Measurements from ENCODE around the gene GDPD5.

GDPD5 gene, protein sequence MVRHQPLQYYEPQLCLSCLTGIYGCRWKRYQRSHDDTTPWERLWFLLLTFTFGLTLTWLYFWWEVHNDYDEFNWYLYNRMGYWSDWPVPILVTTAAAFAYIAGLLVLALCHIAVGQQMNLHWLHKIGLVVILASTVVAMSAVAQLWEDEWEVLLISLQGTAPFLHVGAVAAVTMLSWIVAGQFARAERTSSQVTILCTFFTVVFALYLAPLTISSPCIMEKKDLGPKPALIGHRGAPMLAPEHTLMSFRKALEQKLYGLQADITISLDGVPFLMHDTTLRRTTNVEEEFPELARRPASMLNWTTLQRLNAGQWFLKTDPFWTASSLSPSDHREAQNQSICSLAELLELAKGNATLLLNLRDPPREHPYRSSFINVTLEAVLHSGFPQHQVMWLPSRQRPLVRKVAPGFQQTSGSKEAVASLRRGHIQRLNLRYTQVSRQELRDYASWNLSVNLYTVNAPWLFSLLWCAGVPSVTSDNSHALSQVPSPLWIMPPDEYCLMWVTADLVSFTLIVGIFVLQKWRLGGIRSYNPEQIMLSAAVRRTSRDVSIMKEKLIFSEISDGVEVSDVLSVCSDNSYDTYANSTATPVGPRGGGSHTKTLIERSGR

DNA sequence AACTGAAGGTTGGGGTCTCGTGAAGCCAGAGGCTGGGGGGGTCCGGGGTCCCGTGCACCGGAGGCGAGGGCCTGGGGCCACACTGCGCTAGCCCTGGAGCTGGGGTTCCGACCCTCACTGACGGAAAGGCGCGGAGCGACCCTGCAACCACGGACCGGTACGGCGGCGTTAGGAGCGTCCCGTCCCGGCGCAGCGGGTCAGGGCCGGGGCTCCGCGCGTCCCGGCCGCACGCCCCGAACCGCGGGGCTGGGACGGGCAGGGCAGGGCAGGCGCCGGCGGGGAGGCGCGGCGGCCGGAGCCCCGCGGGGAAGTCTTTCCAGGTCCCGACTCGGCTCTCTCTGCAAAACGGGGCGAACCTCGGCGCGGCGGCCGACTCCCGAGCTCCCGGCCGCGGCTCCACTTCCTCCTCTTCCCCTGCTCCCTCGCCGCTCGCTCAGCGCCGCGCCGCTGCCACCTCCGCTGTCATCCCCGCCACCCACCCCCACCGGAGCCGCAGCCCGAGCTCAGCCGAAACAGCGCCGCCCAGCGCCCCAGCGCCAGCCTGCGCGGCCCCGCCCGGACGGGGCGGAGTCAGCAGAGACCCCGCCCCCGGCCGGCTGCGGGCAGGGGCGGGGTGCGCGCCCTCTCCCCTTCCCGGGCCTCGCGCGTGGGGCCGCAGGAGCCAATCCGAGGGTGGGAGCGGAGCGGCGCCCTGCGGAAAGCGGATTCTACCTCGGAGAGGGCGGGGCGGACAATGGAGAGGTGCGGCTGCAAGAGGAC, at the start of gene GDPD5:
Gene GDPD5 (minus strand): TSS at position 509 of the 759 bp plus-strand sequence. CDS start 48,206 bp downstream, outside the sequence.
- DNase-seq = peak; percentile 100

DNA sequence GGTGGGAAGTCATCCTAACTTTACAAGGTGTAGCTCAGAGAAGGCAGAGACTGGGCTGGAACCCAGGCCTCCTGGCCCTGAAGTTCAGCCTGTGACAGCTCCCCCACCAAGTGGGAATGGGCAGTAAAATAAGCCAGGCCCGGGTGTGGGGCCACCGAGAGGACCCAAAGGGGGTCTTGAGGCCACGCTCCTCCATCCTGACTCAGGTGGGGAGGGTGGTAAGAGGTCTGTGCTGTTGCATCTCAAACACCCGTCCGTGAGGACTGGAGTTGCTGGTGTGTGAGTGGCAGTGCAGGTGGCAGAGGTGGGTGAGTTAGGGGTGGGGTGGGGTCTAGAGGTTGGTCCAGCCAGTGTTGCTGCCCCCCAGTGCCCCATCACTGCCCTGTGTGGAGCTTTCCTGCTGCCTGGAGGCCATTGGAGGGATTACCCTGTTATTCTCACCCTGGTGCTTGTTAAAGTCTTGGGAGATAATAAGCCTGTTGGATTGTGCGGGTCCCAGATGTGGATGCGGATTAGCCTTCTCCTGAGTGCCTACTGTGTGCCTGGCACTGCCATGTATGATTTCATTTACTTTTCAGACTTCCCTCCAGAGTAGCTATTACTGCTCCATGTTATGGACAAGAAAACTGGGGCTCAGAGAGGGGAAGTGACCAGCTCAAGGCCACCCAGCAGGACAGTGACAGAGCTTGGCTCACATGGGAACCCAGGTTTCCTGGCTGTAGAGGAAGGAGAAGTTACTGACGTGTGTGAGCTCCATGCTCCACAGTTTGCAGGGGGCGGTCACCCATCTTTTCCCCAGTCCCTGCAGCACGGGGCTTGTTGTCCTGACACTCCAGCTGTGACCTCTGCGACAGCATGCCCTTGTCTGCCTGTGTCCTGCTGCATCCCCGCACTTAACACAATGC, 49.2 kb upstream of the GDPD5 start:
- no peak for DNase-seq

GRCh38 chr11:75572744-75573143, 47.0 kb upstream of the GDPD5 start:
- no peak for DNase-seq

DNA sequence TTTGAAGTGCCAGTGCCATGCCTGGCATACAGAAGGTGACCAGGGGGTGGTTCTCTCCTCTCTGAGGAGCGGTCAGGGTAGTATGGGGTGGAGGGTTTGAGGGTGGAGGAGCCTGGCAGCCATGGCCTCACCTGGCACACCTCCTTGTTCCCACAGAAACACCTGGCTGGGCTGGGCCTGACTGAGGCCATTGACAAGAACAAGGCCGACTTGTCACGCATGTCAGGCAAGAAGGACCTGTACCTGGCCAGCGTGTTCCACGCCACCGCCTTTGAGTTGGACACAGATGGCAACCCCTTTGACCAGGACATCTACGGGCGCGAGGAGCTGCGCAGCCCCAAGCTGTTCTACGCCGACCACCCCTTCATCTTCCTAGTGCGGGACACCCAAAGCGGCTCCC, 45.9 kb upstream of the GDPD5 start:
- DNase-seq = no peak

- DNase-seq = no peak
Measured at GRCh38 chr11:75570559-75571139, 44.9 kb upstream of the GDPD5 start.

DNA sequence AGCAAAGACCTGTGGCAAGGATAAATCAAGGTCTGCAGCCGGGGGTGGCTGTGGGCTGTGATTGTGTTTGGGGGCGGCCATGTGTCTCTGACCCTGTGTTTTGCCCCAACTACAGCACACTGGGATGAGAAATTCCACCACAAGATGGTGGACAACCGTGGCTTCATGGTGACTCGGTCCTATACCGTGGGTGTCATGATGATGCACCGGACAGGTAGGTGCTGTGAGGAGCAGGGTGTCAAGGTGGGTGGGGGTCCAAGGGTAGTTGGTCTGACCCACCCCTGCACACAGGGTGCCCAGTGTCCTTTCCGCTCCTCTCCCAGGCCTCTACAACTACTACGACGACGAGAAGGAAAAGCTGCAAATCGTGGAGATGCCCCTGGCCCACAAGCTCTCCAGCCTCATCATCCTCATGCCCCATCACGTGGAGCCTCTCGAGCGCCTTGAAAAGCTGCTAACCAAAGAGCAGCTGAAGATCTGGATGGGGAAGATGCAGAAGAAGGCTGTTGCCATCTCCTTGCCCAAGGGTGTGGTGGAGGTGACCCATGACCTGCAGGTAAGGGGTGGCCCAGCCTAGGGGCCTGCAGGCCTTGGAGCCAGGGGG, 43.0 kb upstream of the GDPD5 start:
- DNase-seq = no peak

- DNase-seq = no peak
Measured at GRCh38 chr11:75567971-75568370, 42.2 kb upstream of the GDPD5 start.

DNA sequence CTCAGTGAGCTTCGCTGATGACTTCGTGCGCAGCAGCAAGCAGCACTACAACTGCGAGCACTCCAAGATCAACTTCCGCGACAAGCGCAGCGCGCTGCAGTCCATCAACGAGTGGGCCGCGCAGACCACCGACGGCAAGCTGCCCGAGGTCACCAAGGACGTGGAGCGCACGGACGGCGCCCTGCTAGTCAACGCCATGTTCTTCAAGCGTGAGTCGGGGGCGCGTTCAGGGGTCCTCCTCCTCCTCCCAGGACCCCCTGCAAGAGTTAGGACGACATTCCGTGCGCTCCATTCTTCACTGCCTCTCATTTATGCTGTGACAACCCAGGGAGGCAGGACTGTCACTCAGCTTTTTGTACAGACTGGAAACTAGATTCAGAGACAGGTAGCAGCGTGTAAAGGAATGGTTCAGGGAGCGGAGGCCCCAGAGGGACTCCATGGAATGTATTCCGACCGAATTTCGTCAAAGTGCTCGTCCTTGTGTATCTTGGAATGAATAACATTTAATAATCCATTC, 41.1 kb upstream of the GDPD5 start:
- no peak for DNase-seq

- no peak for DNase-seq
Measured at GRCh38 chr11:75565916-75566762, 40.4 kb upstream of the GDPD5 start.

DNA sequence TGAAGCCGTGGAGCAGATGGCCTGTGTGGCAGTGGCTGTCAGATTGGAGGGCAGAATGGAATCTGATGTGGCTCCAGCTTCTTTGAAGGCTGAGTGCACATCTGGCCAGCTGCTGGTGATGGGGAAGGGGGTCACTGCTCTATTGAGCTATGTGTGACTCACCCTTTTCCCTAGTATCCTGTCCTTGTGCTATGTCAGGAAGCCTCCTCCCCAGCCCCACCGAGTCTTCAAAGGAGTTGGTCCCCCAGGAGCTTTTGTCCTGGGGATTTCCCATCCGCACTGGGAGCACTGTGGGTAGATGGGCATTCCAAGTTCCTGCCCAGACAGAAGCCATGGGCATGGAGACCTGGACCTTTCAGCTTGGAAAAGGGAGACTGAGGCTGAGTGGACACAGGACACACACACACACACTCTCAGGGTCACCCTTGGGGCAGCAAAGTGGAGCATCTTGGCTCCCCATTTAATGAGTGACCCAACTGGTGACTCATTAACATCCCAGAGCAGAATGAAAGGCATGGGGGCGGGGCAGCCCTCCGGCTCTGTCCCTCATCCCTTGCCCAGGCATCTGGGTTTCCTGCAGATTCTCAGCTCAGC, 39.6 kb upstream of the GDPD5 start:
- DNase-seq = no peak

DNA sequence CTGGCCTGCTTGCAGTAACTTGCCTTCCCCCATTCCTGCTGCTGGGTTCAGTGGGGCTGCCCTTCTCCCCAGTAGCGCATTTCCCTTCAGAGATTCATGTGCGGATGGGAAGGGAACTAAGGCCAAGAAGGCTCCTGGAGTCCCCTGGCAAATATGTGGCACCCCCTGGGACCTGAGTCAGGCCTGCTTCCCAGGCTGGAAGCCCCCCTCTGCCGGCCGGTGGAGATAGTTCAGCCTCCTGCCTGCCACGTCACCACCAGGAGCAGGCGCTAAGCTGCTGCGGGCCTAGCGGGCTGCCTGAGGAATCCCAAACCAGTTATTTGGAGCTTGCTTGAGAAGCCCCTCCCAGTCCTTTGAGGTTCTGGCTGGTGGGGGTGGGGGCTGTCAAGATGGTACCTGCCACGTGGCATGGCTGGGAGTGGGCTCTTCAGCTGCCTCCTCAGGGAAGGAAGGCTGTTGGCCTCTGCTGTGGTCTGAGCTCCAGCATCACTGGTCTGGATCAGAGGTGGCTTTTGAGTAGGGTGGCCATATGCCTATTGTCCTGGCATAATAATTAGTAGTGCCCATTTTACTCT, 38.3 kb upstream of the GDPD5 start:
- no peak for DNase-seq

DNA sequence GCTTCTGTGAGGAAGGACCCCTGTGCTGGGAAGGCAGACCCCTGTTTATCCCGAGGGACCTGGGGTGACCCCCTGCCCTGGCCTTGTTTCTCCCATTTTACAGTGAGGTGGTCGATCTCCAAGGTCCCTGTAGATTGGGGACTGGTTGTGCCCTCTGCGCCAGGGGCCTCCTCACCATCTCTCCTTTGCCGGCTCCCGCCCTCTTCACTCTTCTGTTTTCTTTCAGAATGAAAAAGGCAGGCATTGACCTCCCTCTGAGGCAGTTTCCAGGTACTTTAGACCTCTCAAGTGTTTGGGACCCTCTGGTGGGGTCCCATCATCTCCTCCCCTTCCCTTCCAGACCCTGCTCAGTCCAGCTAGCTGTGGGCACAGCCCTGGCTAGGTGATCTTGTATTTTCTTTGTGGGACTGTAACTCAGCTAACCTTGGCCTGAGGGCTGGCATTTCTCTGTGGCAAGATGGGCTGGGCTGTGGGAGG, 37.8 kb upstream of the GDPD5 start:
- no peak for DNase-seq

DNA sequence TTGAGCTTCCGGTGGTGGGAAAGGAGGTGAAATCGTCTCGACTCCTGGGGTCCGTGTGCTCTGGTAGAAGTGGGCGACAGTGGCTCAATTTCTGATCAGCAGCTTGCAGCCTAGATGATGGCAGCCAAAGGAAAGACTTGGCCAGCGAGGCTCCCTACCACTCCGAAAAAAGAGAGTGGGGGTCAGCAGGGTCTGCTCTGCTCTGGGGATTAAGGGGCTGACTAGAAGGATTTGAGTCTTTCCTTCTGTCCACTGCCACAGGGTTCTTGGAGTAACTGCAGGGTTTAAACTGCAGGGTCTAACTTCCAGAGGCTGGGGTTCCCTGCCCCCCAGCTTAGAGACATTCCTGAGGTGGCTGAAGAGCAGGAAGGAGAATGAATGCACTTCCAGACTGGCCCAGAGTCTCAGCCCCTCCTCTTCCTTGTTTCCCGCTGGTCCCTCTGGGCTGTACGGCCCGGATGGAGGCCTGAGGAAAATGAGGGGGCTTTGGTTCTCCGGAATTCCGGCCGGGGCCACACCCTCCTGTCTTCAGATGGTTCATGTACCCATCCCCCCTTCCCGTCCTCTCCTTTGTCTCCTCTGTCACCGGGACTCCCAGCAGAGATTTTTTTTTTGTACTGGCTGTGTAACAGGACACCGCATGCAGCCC, 37.2 kb upstream of the GDPD5 start:
- peak; percentile 69 for DNase-seq

DNA sequence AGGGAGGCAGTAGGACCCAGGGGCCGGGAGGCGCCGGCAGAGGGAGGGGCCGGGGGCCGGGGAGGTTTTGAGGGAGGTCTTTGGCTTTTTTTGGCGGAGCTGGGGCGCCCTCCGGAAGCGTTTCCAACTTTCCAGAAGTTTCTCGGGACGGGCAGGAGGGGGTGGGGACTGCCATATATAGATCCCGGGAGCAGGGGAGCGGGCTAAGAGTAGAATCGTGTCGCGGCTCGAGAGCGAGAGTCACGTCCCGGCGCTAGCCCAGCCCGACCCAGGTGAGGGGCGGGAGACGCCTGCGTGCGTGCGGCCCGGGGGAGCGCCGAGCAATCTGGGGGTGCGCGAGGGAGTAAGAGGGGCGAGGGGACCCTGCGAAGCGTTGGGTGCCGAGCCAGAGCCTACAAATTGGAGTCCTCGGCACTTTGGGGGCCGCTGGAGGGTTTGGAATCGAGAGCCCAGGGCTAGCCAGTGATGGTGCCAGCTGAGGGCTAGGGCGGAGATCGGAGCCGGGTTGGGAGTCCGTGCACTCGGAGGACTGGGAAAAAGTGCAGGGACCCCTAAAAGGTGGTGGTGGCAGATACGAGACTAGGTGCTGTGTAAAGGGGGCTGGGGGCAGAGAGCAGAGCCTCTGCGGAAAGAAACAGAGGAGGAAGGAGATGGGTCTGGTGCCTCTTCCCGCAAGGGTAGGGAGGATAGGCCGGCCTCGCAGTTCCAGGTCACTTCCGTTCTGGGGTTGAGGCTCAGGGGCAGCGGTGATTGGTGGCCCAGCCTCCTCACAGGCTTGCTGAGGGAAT, 36.5 kb upstream of the GDPD5 start, which contains the start of gene SERPINH1:
Gene SERPINH1 (plus strand): TSS at position 206 of the 788 bp plus-strand sequence. CDS start 4,097 bp downstream, outside the sequence.
- DNase-seq = peak; percentile 94

- no peak for DNase-seq
Measured at GRCh38 chr11:75561426-75562047, 35.8 kb upstream of the GDPD5 start.

DNA sequence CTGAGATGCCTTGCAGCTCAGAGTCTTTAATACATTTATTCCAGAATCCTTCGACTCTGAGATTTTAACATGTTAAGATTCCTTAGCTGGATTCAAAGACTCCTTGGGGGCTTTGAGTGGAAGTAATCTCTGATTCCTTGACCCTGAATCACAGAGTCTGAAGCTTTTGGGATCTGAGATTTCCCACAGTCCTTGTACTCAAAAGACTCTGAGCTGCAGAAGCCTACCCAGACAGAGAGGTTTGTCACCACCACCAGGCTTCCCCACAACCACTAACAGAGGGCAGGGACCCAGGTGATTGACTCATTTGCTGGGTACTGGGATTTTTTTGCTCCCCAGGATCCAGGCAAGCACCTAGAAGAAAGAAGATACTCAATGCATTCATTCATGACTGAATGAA, 34.9 kb upstream of the GDPD5 start:
- DNase-seq = no peak
